NCI-H82 treated with DMSO at 0.1 percent for 48 hours (cell line): Measurements from ENCODE around the gene ADI1.

Source experiments
- DNase-seq: peaks from one replicate; lab custom pipeline; 2025; ENCODE audit not compliant: unreplicated experiment; lab: John Stamatoyannopoulos, UW

ADI1 gene

DNA sequence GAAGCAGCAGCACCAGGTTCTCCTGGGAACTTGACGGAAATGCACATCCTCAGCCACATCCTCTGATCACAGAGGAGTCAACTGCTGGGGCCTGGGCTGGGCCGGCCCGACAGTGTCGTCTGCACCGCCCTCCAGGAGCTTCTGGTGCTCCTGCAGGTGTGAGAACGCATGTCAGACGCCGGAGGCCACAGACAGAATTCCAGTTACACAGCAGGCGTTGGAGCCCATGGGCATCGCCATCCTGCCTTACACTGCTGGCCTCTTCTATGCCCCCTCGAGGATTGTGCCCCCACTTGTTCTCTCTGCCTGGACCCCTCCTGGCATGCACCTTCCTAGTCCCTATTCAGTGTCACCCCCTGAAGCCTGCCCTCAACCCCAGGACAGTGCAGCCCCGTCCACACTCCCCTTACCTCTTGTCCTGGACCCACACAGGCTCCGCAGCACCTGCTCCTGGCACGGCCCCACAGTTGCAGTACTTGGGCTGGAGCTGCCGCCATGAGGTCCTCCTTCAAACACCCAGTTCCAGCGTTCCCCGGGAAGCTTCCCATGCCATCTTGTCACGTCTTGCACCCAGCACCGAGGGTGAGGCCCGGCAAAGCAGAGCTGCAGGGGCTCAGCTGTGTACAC, 37.5 kb downstream of the ADI1 start:
- DNase-seq, result no peak

DNA sequence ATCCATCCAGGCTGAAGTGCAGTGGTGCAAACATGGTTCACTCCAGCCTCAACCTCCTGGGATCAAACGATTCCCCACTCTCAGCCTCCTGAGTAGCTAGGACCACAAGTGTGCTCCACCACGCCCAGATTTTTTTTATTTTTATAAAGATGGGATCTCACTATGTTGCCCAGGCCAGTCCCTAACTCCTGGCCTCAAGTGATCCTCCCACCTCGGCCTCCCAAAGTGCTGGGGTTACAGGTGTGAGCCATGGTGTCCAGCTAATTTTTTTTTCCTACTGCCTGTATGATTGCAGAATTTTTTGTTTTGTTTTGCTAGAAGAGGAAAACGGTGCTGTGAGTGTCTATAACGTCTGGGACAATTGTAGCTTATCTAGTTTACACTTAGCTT, 38.3 kb downstream of the ADI1 start:
- no peak for DNase-seq

- peak; percentile 18 for DNase-seq
Observed at GRCh38 chr2:3480352-3481010, 38.9 kb downstream of the ADI1 start.

DNA sequence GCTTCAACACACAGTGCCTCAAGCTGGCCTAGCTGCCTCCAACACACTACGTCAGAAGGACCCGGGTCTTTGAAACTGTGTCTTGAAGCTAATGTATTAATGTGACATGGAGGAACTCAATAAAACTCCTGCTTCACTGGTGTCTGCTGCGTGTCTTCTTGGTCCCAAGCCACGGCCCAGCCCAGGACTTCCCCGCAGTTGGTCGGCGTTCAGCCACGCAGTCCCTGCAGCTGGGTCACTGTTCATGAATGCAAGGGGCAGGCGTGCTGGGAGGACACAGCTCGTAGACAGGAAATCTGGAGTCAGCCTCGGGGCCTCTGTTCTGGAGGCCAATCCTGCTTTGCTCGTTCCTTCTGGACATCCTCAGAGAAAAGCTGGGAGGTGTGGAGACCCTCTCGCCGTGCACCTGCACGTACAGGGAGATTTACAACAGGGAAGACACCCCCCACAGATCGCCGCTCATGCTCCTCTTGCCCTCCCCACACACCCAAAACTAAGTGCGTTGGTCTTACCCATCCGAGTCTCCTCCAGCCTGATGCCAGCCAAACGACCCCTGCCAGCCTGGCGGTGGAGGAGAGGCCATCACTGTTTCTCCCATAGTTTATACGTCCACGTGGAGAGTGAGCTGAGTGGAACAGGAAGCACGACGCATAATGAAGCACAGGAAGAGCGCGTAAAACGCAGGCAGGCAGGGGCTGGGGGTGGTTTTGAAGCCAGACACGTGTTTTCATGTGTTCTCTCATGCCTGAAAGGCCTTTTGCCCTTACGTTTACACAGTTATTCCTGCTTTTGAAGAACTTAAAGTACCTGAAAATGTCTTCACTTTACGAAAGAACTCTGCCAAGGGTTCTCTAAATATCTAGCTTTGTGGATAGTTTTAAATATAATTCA, 39.7 kb downstream of the ADI1 start:
- no peak for DNase-seq

GRCh38 chr2:3478846-3479385, 40.4 kb downstream of the ADI1 start:
- DNase-seq, result no peak

GRCh38 chr2:3476985-3477327, 42.4 kb downstream of the ADI1 start:
- no peak for DNase-seq

DNA sequence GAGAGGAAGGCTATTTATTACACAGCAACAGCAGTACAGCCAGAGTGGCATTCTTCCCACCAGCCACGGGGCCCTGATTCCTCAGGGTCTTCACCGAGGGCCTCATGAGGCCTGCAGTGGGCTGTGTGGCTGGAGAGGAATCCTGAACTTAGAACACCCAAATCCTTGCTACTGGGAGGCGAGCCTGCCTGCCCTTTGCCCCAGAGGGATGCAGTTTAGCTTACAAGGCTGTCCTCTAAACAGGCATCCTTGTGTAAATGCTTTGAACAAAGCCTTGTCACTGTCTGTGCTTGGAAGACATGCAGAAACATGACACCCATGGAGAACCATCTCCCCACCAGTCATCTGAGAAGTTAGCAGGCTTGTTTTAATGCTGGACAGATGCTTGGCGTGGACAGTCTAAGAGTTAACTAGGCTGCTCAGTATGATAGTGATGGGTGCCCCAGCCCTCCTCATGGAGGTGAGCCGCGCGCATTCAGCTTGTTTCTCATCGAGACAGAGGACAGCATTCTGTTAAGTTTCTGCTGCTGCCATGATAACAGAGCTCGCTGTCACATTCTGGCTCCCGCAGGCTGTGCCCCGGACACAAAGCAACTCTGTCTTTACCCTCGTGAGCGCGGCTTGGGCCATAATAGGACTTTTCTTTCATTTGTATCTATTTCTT, 42.9 kb downstream of the ADI1 start:
- DNase-seq, result no peak

DNA sequence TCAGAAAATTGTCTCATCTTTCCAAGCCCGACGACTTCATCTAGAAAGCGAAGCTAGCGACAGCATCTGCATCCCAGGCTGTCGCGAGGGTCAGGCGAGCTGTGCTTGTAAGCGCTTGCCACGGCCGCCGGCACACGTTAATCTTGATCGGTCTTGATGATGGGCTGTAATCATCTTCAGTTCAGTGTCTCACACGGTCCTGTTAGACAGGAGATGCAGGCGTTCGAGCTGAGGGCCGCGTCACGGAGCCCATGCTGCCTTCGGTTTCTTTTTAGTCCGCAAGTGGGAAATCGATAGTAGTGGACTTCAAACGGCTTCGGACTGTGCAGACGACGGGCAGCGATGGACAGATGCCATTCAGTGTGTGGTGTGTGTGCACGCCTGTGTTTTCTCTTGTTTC, 43.6 kb downstream of the ADI1 start:
- no peak for DNase-seq

- no peak for DNase-seq
Observed at GRCh38 chr2:3472966-3473365, 46.4 kb downstream of the ADI1 start.

DNA sequence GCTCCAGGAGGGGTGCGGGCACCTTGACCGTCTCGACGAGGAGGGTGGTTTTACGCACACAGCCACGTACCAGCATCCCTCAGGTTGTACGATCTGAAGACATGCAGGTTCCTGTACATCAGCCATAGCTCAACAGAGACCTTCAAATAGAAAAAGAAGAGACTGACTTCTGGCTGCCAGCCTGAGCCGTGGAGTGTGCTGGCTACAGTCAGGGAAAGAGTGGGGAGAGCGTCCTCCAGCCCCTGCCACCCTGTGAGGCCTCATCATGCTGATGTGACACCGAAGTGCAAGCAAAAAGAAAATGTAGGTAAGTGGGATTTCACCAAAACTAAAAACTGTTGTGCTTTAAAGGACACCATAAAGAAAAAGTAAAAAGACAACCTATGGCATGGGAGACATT, 47.0 kb downstream of the ADI1 start:
- no peak for DNase-seq

- no peak for DNase-seq
Observed at GRCh38 chr2:3470856-3471737, 48.2 kb downstream of the ADI1 start.

DNA sequence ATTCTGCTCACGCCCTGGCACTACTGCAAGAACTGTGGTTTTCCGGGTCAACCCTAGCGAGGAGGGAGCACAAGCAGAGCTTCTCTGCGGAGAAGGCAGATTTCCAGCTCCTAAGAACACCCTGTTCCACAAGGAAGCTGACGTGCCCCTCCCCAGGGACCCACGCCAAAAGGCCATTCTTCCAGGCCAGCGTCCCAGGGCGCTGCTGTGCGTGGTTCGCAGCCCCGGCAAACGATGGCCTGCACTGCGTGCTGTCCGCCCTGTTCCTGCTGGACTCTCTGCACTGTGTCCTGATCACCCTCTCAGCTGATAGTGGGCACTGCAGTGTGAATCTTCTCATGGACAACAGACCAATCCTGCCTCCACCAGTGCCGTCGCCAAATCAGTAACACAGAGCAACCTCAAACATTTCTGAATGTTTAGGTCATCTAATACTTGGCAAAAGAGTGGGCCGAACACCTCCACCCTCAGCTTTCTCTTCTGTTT, 49.1 kb downstream of the ADI1 start:
- DNase-seq, result no peak

DNA sequence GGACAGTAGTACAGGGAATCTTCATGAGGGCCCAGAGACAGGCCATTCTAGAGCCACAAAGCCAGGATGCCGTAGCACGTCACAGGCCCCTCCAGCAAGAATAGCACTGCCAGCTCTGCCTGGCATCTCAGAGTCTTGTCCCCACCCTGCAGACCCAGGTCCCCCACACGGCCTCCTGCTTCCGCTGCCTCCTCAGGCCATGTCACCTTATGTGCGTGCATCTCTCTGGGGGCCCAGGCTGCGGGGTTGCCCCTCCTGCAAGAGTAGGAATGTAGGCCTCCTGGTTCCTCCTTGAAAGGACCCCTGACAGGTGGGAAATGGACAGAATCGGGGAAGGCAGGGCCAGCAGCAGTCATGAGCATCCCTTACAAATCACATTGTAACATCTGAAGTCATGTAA, 49.8 kb downstream of the ADI1 start:
- DNase-seq, result no peak

- DNase-seq, result no peak
Observed at GRCh38 chr2:3468296-3468988, 50.9 kb downstream of the ADI1 start.

DNA sequence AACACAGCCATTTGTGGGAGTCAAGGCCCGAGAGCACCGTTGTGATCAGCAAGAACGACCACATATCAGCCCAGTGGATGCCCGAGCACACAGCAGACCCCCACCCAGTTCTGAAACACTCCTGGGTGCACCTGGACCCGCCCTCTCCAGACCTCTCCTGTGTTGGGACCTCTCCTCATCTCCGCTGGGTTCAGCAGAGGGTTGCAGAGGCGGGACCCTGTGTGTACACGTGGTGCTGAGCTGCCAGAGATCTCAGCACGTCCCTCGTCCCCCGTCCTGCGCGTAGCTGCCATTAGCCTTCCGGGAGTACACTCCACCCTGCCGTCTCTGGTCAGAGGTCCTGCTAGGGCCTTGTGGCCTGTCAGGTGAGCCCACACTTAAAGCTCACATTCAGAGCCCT, 51.7 kb downstream of the ADI1 start:
- no peak for DNase-seq

GRCh38 chr2:3466966-3467365, 52.4 kb downstream of the ADI1 start:
- no peak for DNase-seq

DNA sequence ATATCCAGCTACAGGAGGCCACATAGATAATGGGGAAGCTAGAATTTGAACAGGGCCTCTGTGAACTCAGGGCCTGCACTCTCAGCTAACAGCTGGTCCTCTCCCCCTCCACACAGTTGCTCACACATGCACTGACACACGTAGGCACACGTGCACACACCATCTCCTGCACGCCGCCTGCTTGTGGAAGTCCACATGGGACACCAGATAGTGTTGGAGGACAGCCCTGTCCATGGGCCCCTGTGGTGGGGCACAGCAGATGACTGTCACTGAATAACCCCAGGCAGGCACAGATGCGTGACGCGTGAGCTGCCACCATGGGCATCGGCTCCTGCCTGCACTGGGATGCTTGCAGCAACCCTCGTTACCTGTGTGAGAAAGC, 52.9 kb downstream of the ADI1 start:
- no peak for DNase-seq

GRCh38 chr2:3465844-3466481, 53.4 kb downstream of the ADI1 start:
- DNase-seq, result no peak

DNA sequence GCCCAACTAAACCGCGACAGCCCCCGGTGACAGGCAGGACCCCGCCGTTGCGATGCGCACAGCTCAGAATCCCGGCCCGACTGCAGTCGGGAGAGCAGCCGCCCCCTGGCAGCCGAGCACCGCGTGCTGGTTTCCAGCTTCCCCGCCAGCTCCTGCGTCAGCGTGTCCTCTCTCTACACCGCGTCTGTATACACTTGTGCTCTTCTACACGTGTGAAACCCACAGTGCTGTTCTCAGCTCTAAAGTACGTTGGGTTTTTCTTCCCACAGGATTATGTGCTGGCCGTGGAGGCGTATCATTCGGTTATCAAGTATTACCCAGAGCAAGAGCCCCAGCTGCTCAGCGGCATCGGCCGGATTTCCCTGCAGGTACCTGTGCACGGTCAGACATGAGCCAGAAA, 54.0 kb downstream of the ADI1 start:
- no peak for DNase-seq
